ENCODE results near the gene PIAS4.

DNA sequence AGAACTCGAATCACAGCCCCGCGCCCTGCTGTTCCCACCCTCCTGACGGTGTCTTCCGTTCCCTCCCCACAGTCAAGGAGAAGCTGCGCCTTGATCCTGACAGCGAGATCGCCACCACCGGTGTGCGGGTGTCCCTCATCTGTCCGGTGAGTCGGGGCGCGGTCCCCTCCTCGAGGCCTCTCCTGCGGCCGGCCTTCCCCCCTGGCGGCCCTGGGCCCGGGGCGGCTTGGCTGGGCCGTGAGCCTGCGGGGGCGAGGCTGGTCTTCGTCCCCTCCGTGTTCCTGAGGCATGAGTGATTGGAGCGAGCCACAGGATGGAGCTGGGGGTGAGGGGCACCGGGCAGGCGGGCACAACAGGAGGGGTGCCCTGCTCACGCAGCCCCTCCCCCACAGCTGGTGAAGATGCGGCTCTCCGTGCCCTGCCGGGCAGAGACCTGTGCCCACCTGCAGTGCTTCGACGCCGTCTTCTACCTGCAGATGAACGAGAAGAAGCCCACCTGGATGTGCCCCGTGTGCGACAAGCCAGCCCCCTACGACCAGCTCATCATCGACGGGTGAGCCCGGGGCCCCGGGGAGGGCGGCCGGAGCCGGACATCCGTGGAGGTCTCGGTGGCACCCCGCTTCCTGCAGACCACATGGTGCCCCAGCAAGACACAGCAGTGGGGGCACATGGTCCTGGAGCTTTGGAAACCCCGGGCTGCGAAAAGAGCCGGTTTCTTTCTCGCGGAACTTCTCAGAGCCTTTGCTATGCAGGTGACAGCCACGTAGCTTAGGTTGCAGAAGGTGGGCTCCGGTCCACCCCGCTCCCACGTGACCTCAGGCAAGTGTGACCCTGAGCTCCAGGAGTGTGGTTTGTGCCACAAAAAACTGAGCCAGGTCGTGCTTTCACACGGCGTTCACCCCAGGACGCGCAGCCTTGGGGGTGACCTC lies 25.8 kb downstream of the PIAS4 start:
- no peak for TF ChIP-seq SUZ12 (IDR thresholded peaks at IDR 0.05; ENCODE audit: extremely low read depth, insufficient read depth, insufficient read length)
- no peak for TF ChIP-seq YY1 (IDR thresholded peaks at IDR 0.05; ENCODE audit: insufficient read depth, insufficient read length)

Measured in NT2/D1 (cell line).